ENCODE data around the gene MAGOH.

The MAGOH gene

DNA sequence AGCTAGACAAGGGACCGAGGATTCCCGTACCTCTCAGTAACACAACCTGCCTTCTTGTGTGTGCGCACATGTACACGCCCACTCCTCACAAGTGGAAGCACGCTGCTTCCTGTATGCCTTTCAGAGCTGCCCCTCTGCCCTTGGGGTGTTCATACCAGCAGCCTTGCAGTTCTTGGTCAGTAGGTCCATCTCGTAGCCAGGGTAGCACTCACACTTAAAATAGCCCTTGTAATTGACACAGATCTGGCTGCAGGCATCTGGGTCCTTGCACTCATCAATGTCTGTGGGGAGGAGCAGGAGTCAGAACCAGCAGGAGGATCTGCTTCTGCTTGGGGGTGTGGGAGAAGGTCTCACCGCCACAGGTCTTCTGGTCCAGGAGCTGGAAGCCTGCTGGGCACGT is 32.6 kb upstream of the MAGOH start:
- no peak for DNase-seq (ENCODE audit: low read depth)

- no peak for DNase-seq (ENCODE audit: low read depth)
Observed at GRCh38 chr1:53270107-53270506, 31.8 kb upstream of the MAGOH start.

GRCh38 chr1:53267761-53268160 is 29.4 kb upstream of the MAGOH start:
- no peak for DNase-seq (ENCODE audit: low read depth)

DNA sequence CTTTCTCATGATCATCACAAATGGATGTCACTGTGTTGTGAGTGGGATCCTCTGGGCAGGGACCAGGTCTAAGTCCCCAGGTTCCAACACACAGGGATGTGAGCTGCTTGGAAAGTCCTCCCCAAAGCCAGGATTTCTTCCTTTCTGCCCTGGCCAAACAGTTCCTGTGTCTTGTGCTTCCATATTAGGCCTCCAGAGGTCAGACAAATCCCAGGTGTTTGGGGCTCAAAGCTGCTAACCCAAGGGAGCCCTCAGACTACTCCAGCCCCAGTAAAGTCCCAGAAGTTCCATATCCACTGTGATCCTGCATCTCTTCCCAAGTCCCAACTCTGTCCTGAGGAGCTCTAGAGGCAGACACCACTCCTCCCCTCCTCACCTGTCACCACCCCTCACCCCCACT is 27.7 kb upstream of the MAGOH start:
- DNase-seq (ENCODE audit: low read depth), result no peak

DNA sequence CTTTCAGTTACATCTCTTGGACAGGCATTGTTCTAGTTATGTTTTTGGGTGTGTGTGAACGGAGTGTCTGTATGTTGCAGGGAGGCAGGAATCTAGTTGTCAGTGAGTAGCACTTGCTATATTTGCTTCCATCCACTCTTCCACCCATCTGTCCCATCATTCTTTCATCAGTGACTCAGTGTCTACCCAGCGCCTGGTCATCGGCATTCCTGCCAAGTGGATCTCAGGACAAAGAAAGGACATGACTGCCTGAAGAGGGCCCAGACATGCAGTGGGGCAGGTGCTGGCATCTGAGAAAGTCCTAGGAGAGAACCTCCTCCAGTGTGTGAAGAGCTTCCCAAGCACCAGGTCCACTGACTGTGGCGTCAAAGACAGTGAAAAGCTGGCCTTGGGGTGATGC is 27.3 kb upstream of the MAGOH start:
- no peak for DNase-seq (ENCODE audit: low read depth)

DNA sequence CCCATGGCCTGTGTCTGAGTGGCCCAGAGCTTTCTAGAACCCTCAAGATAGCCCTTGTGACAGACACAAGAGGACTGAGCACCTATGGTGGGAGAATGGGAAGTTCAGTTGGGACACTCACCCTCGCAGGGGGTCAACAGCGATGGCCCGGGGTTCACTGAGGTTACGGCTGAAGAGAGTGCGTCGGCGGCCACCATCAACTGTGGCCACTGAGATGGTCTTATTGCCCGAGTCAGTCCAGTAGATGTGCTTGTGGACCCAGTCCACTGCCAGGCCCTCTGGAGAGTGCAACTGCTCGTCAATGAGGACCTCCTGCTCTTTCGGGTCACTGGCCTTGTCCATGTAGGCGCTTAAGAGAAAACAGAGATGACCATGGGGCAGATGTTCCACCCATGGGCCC is 25.7 kb upstream of the MAGOH start:
- DNase-seq (ENCODE audit: low read depth), result no peak

- no peak for DNase-seq (ENCODE audit: low read depth)
Observed at GRCh38 chr1:53262000-53262399, 23.7 kb upstream of the MAGOH start.

DNA sequence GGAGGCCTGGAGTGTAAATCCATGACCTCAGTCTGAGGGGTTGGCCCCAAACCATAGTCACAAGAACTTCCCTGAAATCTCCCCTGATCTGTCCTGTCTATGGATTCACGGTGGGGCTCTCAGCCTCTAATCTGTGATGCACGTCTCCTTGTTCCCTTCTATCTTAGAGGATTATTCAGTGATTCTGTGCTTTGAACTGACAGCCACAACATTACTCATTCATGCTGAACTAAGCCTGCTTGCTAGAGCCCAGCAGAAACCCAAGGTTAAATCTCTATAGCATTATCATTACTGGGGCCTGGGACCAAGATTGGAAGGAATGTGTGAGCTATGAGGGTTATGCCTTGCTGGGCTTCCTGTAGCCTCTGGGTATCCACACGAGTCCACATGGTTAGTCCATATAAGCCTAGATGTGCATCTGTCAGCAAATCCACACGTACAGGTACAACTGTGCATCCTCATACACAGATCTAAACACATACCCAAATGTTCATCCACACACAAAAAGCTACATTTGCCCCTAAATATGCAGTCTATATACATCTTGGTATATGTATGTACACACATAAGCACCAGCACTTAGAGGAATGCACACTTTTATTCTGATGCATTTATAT is 22.4 kb upstream of the MAGOH start:
- no peak for DNase-seq (ENCODE audit: low read depth)

GRCh38 chr1:53259932-53260331 is 21.6 kb upstream of the MAGOH start:
- DNase-seq (ENCODE audit: low read depth), result no peak

DNA sequence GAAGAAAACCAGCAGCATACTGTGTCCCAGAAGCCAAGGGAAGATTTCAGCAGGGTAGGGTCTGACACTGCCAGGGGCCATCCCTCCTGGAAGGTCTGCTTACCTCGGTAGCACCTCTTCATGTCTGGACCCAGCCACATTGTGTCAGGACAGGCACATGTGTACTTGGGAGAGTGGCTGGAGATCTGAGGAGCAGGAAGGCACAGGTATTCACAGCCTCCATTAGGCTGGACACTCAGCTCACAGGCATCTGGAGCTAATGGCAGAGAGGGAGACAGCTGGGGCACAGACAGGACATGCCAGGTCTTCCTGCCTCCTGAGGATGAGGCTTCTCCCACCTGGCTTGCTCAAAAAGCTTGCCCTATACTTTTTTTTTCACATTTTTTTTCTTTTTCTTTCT is 19.9 kb upstream of the MAGOH start:
- no peak for DNase-seq (ENCODE audit: low read depth)

GRCh38 chr1:53257454-53258081 is 19.2 kb upstream of the MAGOH start:
- DNase-seq (ENCODE audit: low read depth), result no peak

DNA sequence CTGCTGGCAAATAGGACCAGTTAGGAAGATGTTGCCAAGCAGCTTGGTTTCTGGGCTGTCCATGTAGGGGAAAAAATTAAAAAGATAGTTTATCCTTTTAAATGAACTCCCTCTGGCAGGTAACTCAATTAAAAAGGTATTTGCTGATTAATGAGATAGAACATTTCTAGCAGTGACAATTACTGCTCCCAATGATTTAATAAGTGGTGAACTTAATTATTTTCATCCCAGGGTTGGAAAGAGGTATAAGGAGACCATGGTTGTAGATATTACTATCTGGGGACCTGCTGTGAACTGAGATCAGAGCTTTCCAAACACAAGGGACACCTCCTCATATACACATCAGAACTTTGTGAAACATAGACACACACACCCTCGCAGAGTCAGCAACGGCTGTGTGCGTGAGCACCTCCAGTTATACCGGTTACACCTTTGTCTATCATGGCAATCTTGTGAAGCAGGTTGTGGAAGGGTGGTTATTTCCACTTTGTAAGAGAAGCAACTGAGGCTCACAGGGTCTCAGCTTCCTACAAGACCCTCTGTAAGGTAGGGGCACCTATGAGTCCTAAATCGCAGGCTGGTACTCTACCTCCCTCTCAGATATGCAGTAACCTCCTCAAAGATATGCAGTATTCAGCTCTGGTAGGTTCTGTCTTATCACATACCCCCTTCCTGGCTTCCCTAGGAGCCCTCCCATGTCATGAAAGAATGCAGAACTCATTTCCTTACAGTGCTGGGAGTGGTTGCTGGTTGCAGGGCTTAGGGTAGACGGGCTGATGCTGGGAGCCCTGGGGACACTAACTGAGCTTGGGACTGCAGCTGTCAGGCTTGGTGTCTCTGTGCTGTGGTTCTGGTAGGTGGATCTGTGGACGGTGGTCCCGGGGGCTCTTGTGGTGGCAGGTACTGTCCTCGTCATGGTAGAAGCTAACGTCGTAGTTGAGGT is 18.5 kb upstream of the MAGOH start:
- no peak for DNase-seq (ENCODE audit: low read depth)

DNA sequence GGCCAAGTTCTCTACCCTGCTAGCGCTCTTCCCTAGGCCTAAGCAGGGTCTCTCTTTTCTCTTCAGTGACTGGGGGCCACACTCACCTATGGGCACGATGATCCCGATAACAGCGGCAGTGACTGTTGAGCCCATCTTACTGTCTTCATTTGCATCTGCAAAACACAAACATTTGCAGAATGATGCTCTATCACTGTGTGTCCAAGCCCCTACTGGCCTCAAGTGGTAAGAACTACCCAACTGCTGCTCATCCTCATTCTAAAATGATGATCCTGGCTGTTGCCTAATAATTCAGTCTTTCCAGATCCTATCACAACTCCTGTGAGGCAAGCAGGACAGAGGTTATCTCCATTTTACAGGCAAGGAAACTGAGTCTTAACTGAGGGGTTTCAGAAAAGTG is 16.7 kb upstream of the MAGOH start:
- DNase-seq (ENCODE audit: low read depth), result no peak

GRCh38 chr1:53254011-53254640 is 15.8 kb upstream of the MAGOH start:
- no peak for DNase-seq (ENCODE audit: low read depth)

DNA sequence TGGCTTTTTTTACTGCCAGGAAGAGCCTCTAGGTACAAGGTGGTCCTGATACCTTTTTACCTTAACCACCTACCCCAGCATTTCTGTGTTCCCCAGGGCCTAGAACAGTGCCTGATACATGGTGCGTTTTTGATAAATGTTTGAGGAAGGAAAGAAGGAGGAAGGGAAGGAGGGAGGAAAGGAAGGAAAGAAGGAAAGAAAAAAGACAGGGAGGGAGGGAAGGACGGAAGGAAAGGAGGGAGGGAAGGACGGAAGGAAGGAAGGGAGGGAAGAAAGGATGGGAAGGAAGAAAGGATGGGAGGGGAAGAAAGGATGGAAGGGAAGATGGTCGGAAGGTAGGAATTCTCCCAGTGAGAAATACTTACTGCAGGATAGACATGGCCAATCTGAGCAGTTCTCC is 12.0 kb upstream of the MAGOH start:
- no peak for DNase-seq (ENCODE audit: low read depth)

GRCh38 chr1:53249706-53250105 is 11.4 kb upstream of the MAGOH start:
- DNase-seq (ENCODE audit: low read depth), result no peak

DNA sequence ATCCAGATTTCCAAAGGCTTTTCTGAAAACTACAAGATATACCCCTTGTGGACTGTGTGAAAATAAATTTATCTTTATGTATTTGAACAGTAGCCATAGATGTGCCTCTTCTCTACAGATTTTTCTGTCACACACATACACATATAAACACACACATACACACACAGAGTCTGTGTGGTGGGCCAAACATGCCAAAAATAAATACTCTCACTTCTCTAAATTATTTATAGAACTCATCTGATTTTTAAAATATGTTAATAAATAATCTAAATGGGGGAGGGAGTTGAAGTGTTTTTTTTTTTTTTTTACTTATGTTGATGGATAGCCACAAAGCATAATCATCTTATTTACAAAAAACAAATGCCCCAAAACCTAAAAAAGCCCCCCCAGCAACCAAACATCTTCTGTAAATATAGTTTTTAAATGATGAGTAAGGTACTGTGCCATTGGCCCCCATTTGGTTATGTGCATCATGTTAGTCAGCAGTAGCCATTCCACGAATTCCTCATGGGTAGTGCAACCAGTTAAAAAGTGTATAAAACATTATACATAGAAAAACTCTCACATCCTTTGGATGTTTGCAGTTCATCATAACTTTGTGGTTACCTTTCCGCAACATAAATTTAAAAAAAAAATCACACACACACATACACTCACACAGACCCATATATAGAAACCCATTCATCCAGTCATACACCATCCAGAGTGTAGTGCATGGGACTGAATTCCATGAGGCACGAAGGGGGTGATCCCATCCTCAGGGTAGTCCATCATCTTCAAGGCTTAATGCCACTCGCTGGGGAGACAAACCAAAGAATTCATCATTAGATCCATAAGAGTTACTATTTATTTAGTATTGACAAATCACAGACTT is 8.2 kb upstream of the MAGOH start:
- DNase-seq (ENCODE audit: low read depth), result no peak

DNA sequence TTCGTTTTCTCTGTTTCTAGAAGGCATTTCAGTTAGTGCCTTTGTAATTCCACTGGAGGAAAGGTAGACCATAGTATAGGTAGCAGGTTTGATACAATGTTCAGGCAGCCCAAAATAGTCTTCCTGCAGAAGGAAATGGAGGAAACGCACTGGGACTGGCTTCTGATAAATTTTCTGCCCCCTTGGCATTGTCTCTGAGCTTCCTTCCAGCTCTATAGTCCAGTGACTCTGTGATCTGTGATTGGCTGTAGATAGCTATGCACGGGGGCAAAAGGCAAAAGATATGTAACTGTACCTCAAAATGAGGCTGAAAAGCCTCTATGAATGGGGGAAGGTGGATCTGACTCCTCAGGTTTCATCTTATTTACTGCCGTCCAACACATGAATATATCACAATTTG is 5.8 kb upstream of the MAGOH start:
- DNase-seq (ENCODE audit: low read depth), result no peak

- no peak for DNase-seq (ENCODE audit: low read depth)
Observed at GRCh38 chr1:53242381-53242780, 4.1 kb upstream of the MAGOH start.

DNA sequence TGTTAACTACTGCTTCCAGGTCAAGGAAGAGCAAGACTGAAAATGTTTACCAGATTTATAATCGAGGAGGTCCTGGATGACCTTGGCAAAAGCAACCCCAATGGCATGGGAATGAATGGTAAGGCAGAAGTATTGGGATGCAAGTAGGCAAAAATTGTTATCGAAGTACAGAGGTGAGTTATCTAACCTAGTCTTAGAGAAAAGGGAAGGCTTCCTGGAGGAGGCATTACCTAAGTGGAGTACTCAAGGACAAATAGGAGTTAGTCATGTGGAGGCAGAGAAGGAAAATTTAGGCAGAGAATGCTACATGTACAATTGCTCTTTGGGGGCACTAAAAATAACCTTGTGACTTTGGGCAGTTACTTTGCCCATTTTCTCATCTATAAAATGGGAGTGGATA is 3.5 kb upstream of the MAGOH start:
- DNase-seq (ENCODE audit: low read depth), result no peak

DNA sequence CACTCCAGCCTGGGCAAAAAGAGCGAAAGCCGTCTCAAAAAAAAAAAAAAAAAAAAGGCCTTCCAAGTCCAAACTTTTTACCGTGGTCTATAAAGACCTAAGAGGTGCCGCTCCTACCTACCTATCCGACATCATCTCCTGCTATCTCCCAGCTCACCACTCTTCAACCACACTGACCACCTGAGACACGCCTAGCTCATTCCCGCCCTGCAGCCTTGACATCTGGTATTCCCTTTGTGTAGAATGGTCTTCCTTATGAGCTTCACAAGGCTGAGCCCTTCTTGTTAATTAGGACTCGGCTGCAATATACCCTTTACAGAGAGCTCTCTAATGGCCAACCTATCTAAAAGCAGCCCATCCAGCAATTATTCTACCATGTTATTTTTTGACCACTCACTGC is 680 bp downstream of the MAGOH start:
- DNase-seq (ENCODE audit: low read depth), result no peak

GRCh38 chr1:53220962-53221286 is 17.4 kb downstream of the MAGOH start:
- no peak for DNase-seq (ENCODE audit: low read depth)

Data from activated T-cell treated with anti-CD3 and anti-CD28 coated beads for 1 hour (primary cell).